H1 (cell line): Measurements from ENCODE around the gene PDE6B. TPM values are rescaled to one million over a fixed set of nuclear protein-coding genes. Genes with fewer than 3 reads are reported as not detected.

Experiments
- CTCF ChIA-PET: fragments of 300-600 bp; sonication (Branson Sonifier 250); formaldehyde crosslinking; loops from one replicate; lab custom pipeline; 2021; ENCODE audit not compliant: partially characterized antibody; lab: Charles Lee
- POLR2A ChIA-PET: fragments of 300-600 bp; sonication (Branson Sonifier 250); formaldehyde crosslinking; loops from one replicate; lab custom pipeline; 2021; ENCODE audit warnings: inconsistent platforms; ENCODE audit not compliant: partially characterized antibody; lab: Charles Lee
- DNase-seq, 2 experiments: peaks; one replicate each; pipeline versions ENCODE4 v3.0.0 to v3.0.0-alpha.2; 2010 to 2022; ENCODE audit warnings: low spot score in 2 of 2, low read depth in 1 of 2, mixed read lengths in 1 of 2
- FAIRE-seq: peaks from 2 replicates; lab custom pipeline; 2011; peaks lifted over from hg19 to GRCh38; lab: Jason Lieb, UNC
- H2AFZ ChIP-seq: 2 replicates; pipeline ENCODE4 v1.8.1; 2012; ENCODE audit warnings: low read length, inconsistent platforms
- H2AK5ac ChIP-seq: 2 replicates; pipeline ENCODE4 v1.6.1; 2013; ENCODE audit warnings: low read depth, low read length
- H2BK120ac ChIP-seq: replicated peaks from 2 replicates; pipeline ENCODE3; 2013; ENCODE audit warnings: low read depth, low read length, inconsistent platforms
- H2BK12ac ChIP-seq: 2 replicates; pipeline ENCODE4 v1.6.1; 2013; ENCODE audit warnings: low read depth, low read length
- H2BK15ac ChIP-seq: 2 replicates; pipeline ENCODE4 v1.6.1; 2013; ENCODE audit warnings: low read length
- H2BK20ac ChIP-seq: 2 replicates; pipeline ENCODE4 v1.6.1; 2013; ENCODE audit warnings: low read length
- H2BK5ac ChIP-seq: 2 replicates; pipeline ENCODE4 v1.6.1; 2013; ENCODE audit warnings: low read depth, low read length
- H3K14ac ChIP-seq: 2 replicates; pipeline ENCODE4 v1.6.1; 2013; ENCODE audit warnings: inconsistent platforms; ENCODE audit not compliant: insufficient read length
- H3K18ac ChIP-seq: 2 replicates; pipeline ENCODE4 v1.6.1; 2013; ENCODE audit warnings: low read length; ENCODE audit errors: extremely low read depth
- H3K23ac ChIP-seq: 2 replicates; pipeline ENCODE4 v1.6.1; 2013; ENCODE audit warnings: inconsistent platforms; ENCODE audit not compliant: insufficient read length
- H3K23me2 ChIP-seq: 2 replicates; pipeline ENCODE4 v1.6.1; 2013; ENCODE audit warnings: low read depth, low read length
- H3K27ac ChIP-seq: 2 replicates; pipeline ENCODE4 v1.6.1; 2011; ENCODE audit warnings: low read depth, low read length, inconsistent platforms
- H3K27me3 ChIP-seq, 4 experiments: replicated peaks in 1 of 4; 1 replicate in 1 of 4; 2 replicates in 3 of 4; pipeline versions ENCODE4 v1.6.1 to v1.8.1; 2011 to 2013; ENCODE audit warnings: low read length in 3 of 4, mild to moderate bottlenecking in 3 of 4, inconsistent platforms in 2 of 4, mixed read lengths in 2 of 4, moderate library complexity in 1 of 4; ENCODE audit not compliant: control insufficient read depth in 3 of 4, insufficient read depth in 3 of 4; ENCODE audit errors: extremely low read depth in 1 of 4
- H3K36me3 ChIP-seq, 4 experiments: 2 replicates each; pipeline versions ENCODE4 v1.6.1 to v1.8.1; 2011 to 2013; ENCODE audit warnings: mild to moderate bottlenecking in 4 of 4, low read length in 3 of 4, moderate library complexity in 2 of 4, control low read depth in 1 of 4, inconsistent platforms in 1 of 4; ENCODE audit not compliant: insufficient read depth in 4 of 4, control insufficient read depth in 2 of 4
- H3K4ac ChIP-seq: replicated peaks from 2 replicates; pipeline ENCODE3; 2013; ENCODE audit warnings: low read length, low read depth, mixed read lengths, inconsistent platforms; ENCODE audit not compliant: insufficient read length
- H3K4me1 ChIP-seq, 4 experiments: replicated peaks in 1 of 4; 1 replicate in 1 of 4; 2 replicates in 3 of 4; pipeline versions ENCODE4 v1.6.1 to v1.8.1; 2011 to 2013; ENCODE audit warnings: low read length in 3 of 4, inconsistent platforms in 2 of 4, mixed read lengths in 1 of 4; ENCODE audit not compliant: insufficient read depth in 4 of 4, control insufficient read depth in 3 of 4
- H3K4me2 ChIP-seq, 2 experiments: 2 replicates each; pipeline versions ENCODE4 v1.6.1 to v1.8.1; 2011 to 2013; ENCODE audit warnings: low read depth in 2 of 2, low read length in 2 of 2, control low read depth in 1 of 2, inconsistent platforms in 1 of 2, mild to moderate bottlenecking in 1 of 2; ENCODE audit not compliant: insufficient read depth in 1 of 2
- H3K4me3 ChIP-seq, 4 experiments: fragments of 200-600, 300-600 bp in 1 of 4; sonication (generic), shearing (Covaris generic), sonication (Bioruptor Twin) in 1 of 4; 2 replicates each; pipeline versions ENCODE4 v1.5.1 to v1.8.1; 2011 to 2016; ENCODE audit warnings: low read length in 4 of 4, low read depth in 3 of 4, control low read depth in 2 of 4, inconsistent platforms in 2 of 4, mild to moderate bottlenecking in 2 of 4, mixed read lengths in 1 of 4, moderate library complexity in 1 of 4; ENCODE audit not compliant: insufficient read depth in 2 of 4; ENCODE audit errors: extremely low read depth in 1 of 4
- H3K56ac ChIP-seq: replicated peaks from 2 replicates; pipeline ENCODE3; 2013; ENCODE audit warnings: low read depth, mild to moderate bottlenecking, mixed read lengths, low read length, inconsistent platforms; ENCODE audit not compliant: insufficient read length
- H3K79me1 ChIP-seq: 2 replicates; pipeline ENCODE4 v1.6.1; 2013; ENCODE audit warnings: low read depth, low read length, control low read depth
- H3K79me2 ChIP-seq, 2 experiments: 2 replicates each; pipeline versions ENCODE4 v1.6.1 to v1.8.1; 2012 to 2013; ENCODE audit warnings: low read length in 2 of 2, mild to moderate bottlenecking in 2 of 2, inconsistent platforms in 1 of 2; ENCODE audit not compliant: insufficient read depth in 2 of 2, control insufficient read depth in 1 of 2
- H3K9ac ChIP-seq, 4 experiments: replicated peaks in 1 of 4; 1 replicate in 1 of 4; 2 replicates in 3 of 4; pipeline versions ENCODE4 v1.6.1 to v1.8.1; 2011 to 2013; ENCODE audit warnings: low read depth in 3 of 4, low read length in 3 of 4, control low read depth in 2 of 4, mild to moderate bottlenecking in 2 of 4, moderate library complexity in 2 of 4, inconsistent platforms in 1 of 4; ENCODE audit errors: extremely low read depth in 1 of 4
- H3K9me3 ChIP-seq, 2 experiments: 2 replicates each; pipeline versions ENCODE4 v1.6.1 to v1.8.1; 2012 to 2013; ENCODE audit warnings: mild to moderate bottlenecking in 2 of 2, moderate library complexity in 2 of 2, control low read depth in 1 of 2, inconsistent platforms in 1 of 2, low read depth in 1 of 2, low read length in 1 of 2, mixed read lengths in 1 of 2; ENCODE audit not compliant: insufficient read depth in 2 of 2
- H4K20me1 ChIP-seq, 2 experiments: replicated peaks in 1 of 2; 2 replicates each; pipeline versions ENCODE3 to v1.8.1; 2011 to 2013; ENCODE audit warnings: inconsistent platforms in 2 of 2, low read length in 2 of 2, mild to moderate bottlenecking in 1 of 2; ENCODE audit not compliant: insufficient read depth in 2 of 2, control insufficient read depth in 1 of 2
- H4K5ac ChIP-seq: 2 replicates; pipeline ENCODE4 v1.6.1; 2013; ENCODE audit warnings: low read length, low read depth, mixed read lengths, inconsistent platforms; ENCODE audit not compliant: insufficient read length
- H4K8ac ChIP-seq: 2 replicates; pipeline ENCODE4 v1.8.0; 2013; ENCODE audit warnings: mild to moderate bottlenecking, moderate library complexity, low read length, inconsistent platforms; ENCODE audit not compliant: insufficient read depth; ENCODE audit errors: extremely low read depth
- H4K91ac ChIP-seq: replicated peaks from 2 replicates; pipeline ENCODE3; 2013; ENCODE audit warnings: low read length, mixed read lengths, inconsistent platforms; ENCODE audit not compliant: insufficient read length
- MAFK ChIP-seq: IDR thresholded peaks from 2 replicates; pipeline ENCODE4 v1.6.1; 2012; ENCODE audit warnings: low read depth, mild to moderate bottlenecking, improper control_type of control experiment, low read length
- SP2 ChIP-seq: IDR thresholded peaks from 2 replicates; pipeline ENCODE4 v1.6.1; 2012; ENCODE audit warnings: mild to moderate bottlenecking, low read length, inconsistent platforms
- WGBS, 2 experiments: shearing (Covaris generic) in 1 of 2; methylation state at CpG; one replicate each; pipeline versions ENCODE4 v1.1.6 to v1.1.7; 2013 to 2015; ENCODE audit warnings: low lambda C conversion rate in 2 of 2, mixed read lengths in 2 of 2, inconsistent platforms in 1 of 2, low coverage in 1 of 2, missing lambda C conversion rate in 1 of 2; ENCODE audit not compliant: insufficient replicate concordance in 2 of 2, insufficient coverage in 1 of 2, insufficient read length in 1 of 2; ENCODE audit errors: extremely low coverage in 1 of 2, missing lambda C conversion rate in 1 of 2; 5-methylcytosine and 5-hydroxymethylcytosine counted together
- polyA plus RNA-seq, 7 experiments: library from polyadenylated mRNA; depleted of rRNA in 3 of 7; stranded (reverse) in 5 of 7; unstranded in 2 of 7; fragments of >200 nt in 5 of 7; fragments of 200-250 nt in 2 of 7; gene quantifications; 1 replicate in 5 of 7; 2 replicates in 1 of 7; 4 replicates in 1 of 7; pipeline versions ENCODE4 v1.2.1 to v1.2.3, GENCODE V29; 2011 to 2013; ENCODE audit warnings: missing spikeins in 2 of 7, mixed read lengths in 2 of 7
- total RNA-seq: library from RNA; stranded (reverse); fragmentation: NEBNext Ultra II Directional; extraction: Animal tissue kit (Norgen Biotek cat#: 25700); gene quantifications from 2 replicates; pipeline ENCODE4 v1.2.1, GENCODE V29; 2021

The PDE6B gene
- total and polyA plus RNA-seq, 2 of the 8 experiments (the other 6 are each of a cell fraction or from before 2014, with no cell fraction given), result 4.1 to 8.4 TPM

- Histone ChIP-seq H3K23ac (no peak overlapping the region), H3K56ac (no peak overlapping the region), H3K27me3 (no peaks in the 10 kb centered on the region; a peak in 1 of 7 replicates), H3K14ac (no peak overlapping the region), H2BK12ac (no peak overlapping the region), H2BK15ac (no peak overlapping the region), H3K27ac (no peak overlapping the region), H3K36me3 (no peaks in the 10 kb centered on the region), H3K4ac (no peak overlapping the region), H3K79me2 (no peaks in the 10 kb centered on the region), H3K4me1 (peaks cover 0 to 18% (median 8%) of the 10 kb centered on the region in 4 experiments; a peak in 5 of 7 replicates), H3K4me2 (no peak overlapping the region), H2BK20ac (no peak overlapping the region), H3K9me3 (peaks cover 10 to 11% of the 10 kb centered on the region in 2 experiments; a peak in 3 of 4 replicates), H2BK5ac (no peak overlapping the region), H4K8ac (no peak overlapping the region), H3K4me3 (no peak overlapping the region), H3K18ac (no peak overlapping the region), H2BK120ac (no peak overlapping the region), H3K79me1 (no peaks in the 10 kb centered on the region), H3K23me2 (no peaks in the 10 kb centered on the region), H4K5ac (no peak overlapping the region), H2AK5ac (no peak overlapping the region), H2AFZ (no peak overlapping the region), H3K9ac (no peak overlapping the region), H4K20me1 (no peaks in the 10 kb centered on the region), H4K91ac (no peak overlapping the region)
- TF ChIP-seq MAFK, result no peak
- TF ChIP-seq SP2, result no peak
- ChIA-PET CTCF (interaction anchor here (1.6 kb wide), 1 partner anchor 66 kb away, joined by 4 read pairs; no protein-coding TSS in a partner anchor), POLR2A (interaction anchor here (1.1 kb wide), 1 partner anchor 10 kb away, joined by 3 read pairs; no protein-coding TSS in a partner anchor)
- DNase-seq (no peak), FAIRE-seq (no peak)
- 95% methylated on average over 17 of the region's 17 CpGs; no CpG with 5 or more reads in 1 of the 2 experiments for whole genome bisulfite sequencing, 2 experiments
Measured at GRCh38 chr4:628311-628741, 3.0 kb downstream of the PDE6B start.
